Measurements from ENCODE around the gene COPZ1.
A peak's percentile ranks its signal among the peaks of the same experiment; 100 is the strongest.

The COPZ1 gene

GRCh38 chr12:54394986-54395385, 70.1 kb downstream of the COPZ1 start:
- DNase-seq (ENCODE audit: low read depth), result no peak

DNA sequence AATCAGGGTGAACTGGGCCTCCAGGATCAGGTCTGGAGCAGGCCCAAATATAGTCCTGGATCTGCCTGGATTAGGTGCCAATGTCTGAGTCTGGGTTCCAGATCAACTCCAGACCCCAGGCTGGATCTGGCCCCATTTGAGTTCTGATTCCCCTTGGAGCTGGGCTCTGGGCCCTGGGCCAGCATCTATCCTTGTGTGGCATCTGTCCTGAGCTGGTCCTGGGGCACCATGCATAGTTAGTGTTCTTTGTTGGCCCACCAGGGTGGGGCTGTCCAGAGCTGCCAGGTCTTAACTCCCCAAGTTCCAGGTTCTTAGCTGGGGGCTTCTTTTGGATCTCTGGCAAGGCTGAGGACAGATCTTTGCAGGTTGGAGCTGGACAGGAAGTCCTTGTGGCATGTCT, 70.6 kb downstream of the COPZ1 start:
- DNase-seq (ENCODE audit: low read depth), result no peak

DNA sequence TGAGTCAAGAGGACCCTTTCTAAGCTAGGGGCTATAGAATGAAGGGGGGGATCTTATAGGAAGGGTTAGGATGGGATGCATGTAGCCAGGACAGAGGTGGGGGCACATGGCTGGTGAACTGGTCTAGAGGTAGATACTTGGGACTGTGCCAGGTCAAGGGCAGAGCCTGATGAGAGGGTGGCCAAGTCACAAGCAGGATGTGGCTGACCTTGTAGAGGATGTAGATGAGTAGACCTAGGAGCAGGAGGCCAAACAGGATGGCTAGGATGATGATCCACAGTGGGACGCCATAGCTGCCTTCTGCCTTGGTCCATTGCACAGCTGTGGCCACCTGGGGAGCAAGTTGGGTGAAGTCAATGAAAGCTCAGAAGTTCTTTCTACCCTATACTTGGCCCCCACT, 72.2 kb downstream of the COPZ1 start:
- no peak for DNase-seq (ENCODE audit: low read depth)

DNA sequence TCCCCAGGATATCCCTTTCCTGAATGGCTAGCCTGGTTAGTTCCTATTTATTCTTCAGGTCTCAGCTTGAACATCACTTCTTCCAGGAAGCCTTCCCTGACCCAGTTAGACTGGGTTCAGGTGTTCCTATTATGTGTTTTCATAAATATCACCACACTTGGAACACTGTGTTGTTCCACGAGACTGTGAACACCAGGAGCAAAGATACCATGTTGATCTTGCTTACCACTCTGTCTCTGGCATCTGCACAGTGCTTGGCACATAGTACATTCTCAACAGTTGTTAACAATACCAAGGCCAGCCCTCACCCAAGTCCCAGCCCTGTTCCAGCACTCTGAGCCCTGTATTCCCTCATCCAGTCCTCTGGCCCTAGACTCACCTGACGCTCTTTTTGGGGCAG, 73.3 kb downstream of the COPZ1 start:
- no peak for DNase-seq (ENCODE audit: low read depth)

- DNase-seq (ENCODE audit: low read depth), result peak; percentile 88
These were observed 74.3 kb downstream of the COPZ1 start for GRCh38 chr12:54398995-54399793.

DNA sequence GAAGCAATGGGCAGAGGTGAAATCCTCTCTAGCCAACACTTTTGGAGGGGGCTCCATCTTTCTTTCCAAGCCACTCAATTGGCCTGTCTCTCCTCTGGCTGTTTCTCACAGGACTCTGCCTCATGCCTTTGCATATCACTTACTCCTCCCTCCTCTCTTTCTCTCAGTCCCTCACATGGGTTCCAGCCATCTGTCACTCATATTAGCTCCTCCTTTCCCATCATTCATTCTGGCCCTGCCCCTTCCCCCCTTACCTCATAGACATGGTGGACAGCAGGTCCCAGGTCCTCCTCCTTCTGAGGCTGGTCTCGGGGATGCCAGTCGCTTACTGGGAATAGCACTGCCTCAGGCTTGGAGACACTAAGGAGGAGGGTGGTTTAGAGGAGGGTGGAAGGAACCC, 76.2 kb downstream of the COPZ1 start:
- no peak for DNase-seq (ENCODE audit: low read depth)

All from activated T-cell treated with anti-CD3 and anti-CD28 coated beads for 1 hour (primary cell).